ENCODE results near the gene SYNDIG1L. TPM values are rescaled to one million over a fixed set of nuclear protein-coding genes. Genes with fewer than 3 reads are reported as not detected.

SYNDIG1L gene
- total and polyA plus RNA-seq, 9 of the 15 experiments (the other 6 are each of a cell fraction or from before 2014, with no cell fraction given), result not detected

- no peak for TF ChIP-seq REST (IDR thresholded peaks at IDR 0.05; ENCODE audit: borderline replicate concordance)
- no peak for TF ChIP-seq REST (CRISPR knock-in tag; IDR thresholded peaks at IDR 0.05; ENCODE audit: low read depth)
- no peak for TF ChIP-seq ZNF586 (CRISPR knock-in tag; conservative IDR thresholded peaks at IDR 0.05)
- TF ChIP-seq ZNF644 (tag; IDR thresholded peaks at IDR 0.05; ENCODE audit: low read depth), result no peak
- TF ChIP-seq ILF3 (IDR thresholded peaks at IDR 0.05; ENCODE audit: borderline replicate concordance), result no peak
- TF ChIP-seq ZNF3 (CRISPR knock-in tag; IDR thresholded peaks at IDR 0.05), result no peak
These were observed 6.9 kb downstream of the SYNDIG1L start (continued) for GRCh38 chr14:74419086-74419485.

Measured in K562 (cell line).